ENCODE data around the gene ZBTB8A.

The ZBTB8A gene

GRCh38 chr1:32650752-32651460 is 111.7 kb downstream of the ZBTB8A start, which contains the start of gene RBBP4:
TSS of gene RBBP4 (plus strand) at chr1:32651208. CDS start at chr1:32651307, 99 bp downstream.
- DNase-seq = peak; percentile 96
- in situ Hi-C loops (cut with HindIII; ENCODE audit: low pct_ligation_motif_present, low sequenced_read_pairs) = no loop called here
- H3K4me3 ChIP-seq (ENCODE audit: low read depth, low read length) = peak within 1 kb of the TSS; percentile 92
- no peaks in the 10 kb centered on the region for H3K27me3 ChIP-seq (replicated peaks)
- no peak for TF ChIP-seq CTCF (IDR thresholded peaks at IDR 0.05; ENCODE audit: low read depth, low read length, missing control alignments)
- peaks cover 23% of the 10 kb centered on the region for H3K36me3 ChIP-seq (replicated peaks)
- H3K27ac ChIP-seq = peak within 1 kb of the TSS; percentile 100

DNA sequence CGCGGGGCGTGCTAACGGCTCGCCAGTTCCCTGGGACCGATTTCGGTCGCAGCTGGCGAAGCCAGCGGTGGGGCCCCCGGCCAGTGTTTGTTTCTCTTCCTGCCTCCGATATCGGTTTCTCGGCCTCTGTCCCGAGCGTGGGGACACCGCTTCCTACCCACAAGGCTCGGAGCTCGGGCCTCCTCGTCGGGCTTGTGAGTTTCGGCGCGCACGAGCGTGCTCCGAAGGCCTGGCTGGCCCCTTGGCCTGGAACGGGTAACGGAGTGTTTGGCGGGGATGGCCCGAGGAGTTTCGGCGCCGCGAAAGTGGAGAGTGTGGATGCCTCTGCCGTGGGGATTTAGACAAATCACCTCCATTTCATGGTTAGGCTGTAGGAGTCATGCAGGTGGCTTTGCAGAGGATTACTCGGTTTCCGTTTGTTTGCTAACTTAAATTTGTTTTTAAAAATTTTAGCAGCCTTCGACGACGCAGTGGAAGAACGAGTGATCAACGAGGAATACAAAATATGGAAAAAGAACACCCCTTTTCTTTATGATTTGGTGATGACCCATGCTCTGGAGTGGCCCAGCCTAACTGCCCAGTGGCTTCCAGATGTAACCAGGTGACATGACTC is 112.3 kb downstream of the ZBTB8A start:
- no peak for TF ChIP-seq CTCF (IDR thresholded peaks at IDR 0.05; ENCODE audit: low read depth, low read length, missing control alignments)
- H3K36me3 ChIP-seq (replicated peaks) = peaks cover 24% of the 10 kb centered on the region
- peak overlapping the region; percentile 83 for H3K4me3 ChIP-seq (ENCODE audit: low read depth, low read length)
- DNase-seq = no peak
- H3K27ac ChIP-seq = peak overlapping the region; percentile 100
- H3K27me3 ChIP-seq (replicated peaks) = no peaks in the 10 kb centered on the region
- in situ Hi-C loops (cut with HindIII; ENCODE audit: low pct_ligation_motif_present, low sequenced_read_pairs) = no loop called here

- no peak for TF ChIP-seq CTCF (IDR thresholded peaks at IDR 0.05; ENCODE audit: low read depth, low read length, missing control alignments)
- no peaks in the 10 kb centered on the region for H3K27me3 ChIP-seq (replicated peaks)
- no peak for DNase-seq
- peak overlapping the region; percentile 83 for H3K4me3 ChIP-seq (ENCODE audit: low read depth, low read length)
- no peak overlapping the region for H3K27ac ChIP-seq
- in situ Hi-C loops (cut with HindIII; ENCODE audit: low pct_ligation_motif_present, low sequenced_read_pairs) = no loop called here
- peaks cover 32% of the 10 kb centered on the region for H3K36me3 ChIP-seq (replicated peaks)
These were observed 113.2 kb downstream of the ZBTB8A start for GRCh38 chr1:32652244-32652962.
